GM12878 (cell line): ENCODE results near the gene MRPS27. TPM values are rescaled to one million over a fixed set of nuclear protein-coding genes. Genes with fewer than 3 reads are reported as not detected.

Experiments
- ATAC-seq: fragments of 200-7000 bp; cut with Tn5 transposase; 3 replicates; pipeline ENCODE4 v1.9.1; 2020; ENCODE audit warnings: mild to moderate bottlenecking, moderate library complexity
- BruUV-seq: library from RNA; stranded (reverse); fragments of 400-500 nt; replicated peaks from 2 replicates; lab custom pipeline; 2021; lab: Mats Ljungman, UMichigan
- CTCF ChIA-PET: fragments of 300-600 bp; sonication (Branson Sonifier 250); formaldehyde crosslinking; extraction: SDS; loops from one replicate; lab custom pipeline; 2021; ENCODE audit warnings: inconsistent platforms; lab: Yijun Ruan, JAX
- POLR2A ChIA-PET: fragments of 350-600 bp; formaldehyde crosslinking; extraction: SDS; loops from one replicate; lab custom pipeline; 2021; ENCODE audit warnings: inconsistent platforms; lab: Charles Lee
- RAD21 ChIA-PET: fragments of 300-600 bp; sonication (Branson Sonifier 250); formaldehyde crosslinking; loops from one replicate; lab custom pipeline; 2023; ENCODE audit warnings: antibody characterized with exemption; ENCODE audit not compliant: unreplicated experiment; lab: Charles Lee
- SMC1A ChIA-PET: fragments of 300-600 bp; sonication (Branson Sonifier 250); formaldehyde crosslinking; loops from one replicate; lab custom pipeline; 2023; ENCODE audit not compliant: unreplicated experiment, uncharacterized antibody; lab: Charles Lee
- DNase-seq: peaks from one replicate; pipeline ENCODE4 v3.0.0-alpha.2; 2011; ENCODE audit warnings: low read depth, low spot score
- FAIRE-seq: peaks from 3 replicates; lab custom pipeline; 2011; peaks lifted over from hg19 to GRCh38; lab: Jason Lieb, UNC
- H2AFZ ChIP-seq: 2 replicates; pipeline ENCODE4 v1.6.0; 2011; ENCODE audit warnings: low read depth, low read length, control low read depth; ENCODE audit not compliant: control insufficient read depth
- H3K27ac ChIP-seq: 2 replicates; pipeline ENCODE4 v1.5.1; 2011; ENCODE audit warnings: control low read depth; ENCODE audit not compliant: control insufficient read depth, insufficient read depth
- H3K27me3 ChIP-seq, 2 experiments: replicated peaks in 1 of 2; 2 replicates each; pipeline versions ENCODE4 v1.6.0 to v1.6.1; 2011; ENCODE audit warnings: low read length in 1 of 2; ENCODE audit not compliant: control insufficient read depth in 2 of 2, insufficient read depth in 2 of 2
- H3K36me3 ChIP-seq, 2 experiments: 2 replicates each; pipeline ENCODE4 v1.5.1; 2011; ENCODE audit warnings: low read length in 1 of 2; ENCODE audit not compliant: control insufficient read depth in 2 of 2, insufficient read depth in 2 of 2
- H3K4me1 ChIP-seq: 2 replicates; pipeline ENCODE4 v1.6.1; 2011; ENCODE audit warnings: mild to moderate bottlenecking, low read length, moderate library complexity, mixed read lengths; ENCODE audit not compliant: control insufficient read depth, insufficient read depth
- H3K4me2 ChIP-seq: 2 replicates; pipeline ENCODE4 v1.6.0; 2011; ENCODE audit warnings: control low read depth; ENCODE audit not compliant: control insufficient read depth, insufficient read depth
- H3K4me3 ChIP-seq: fragments of 200-600 bp; sonication (generic); 2 replicates; pipeline ENCODE4 v1.5.1; 2016
- H3K79me2 ChIP-seq: 2 replicates; pipeline ENCODE4 v1.6.0; 2011; ENCODE audit warnings: low read length; ENCODE audit not compliant: control insufficient read depth, insufficient read depth
- H3K9ac ChIP-seq: 2 replicates; pipeline ENCODE4 v1.8.0; 2011; ENCODE audit warnings: low read length, control low read depth, mixed read lengths; ENCODE audit not compliant: control insufficient read depth, insufficient read depth
- H3K9me3 ChIP-seq: replicated peaks from 3 replicates; pipeline ENCODE4 v1.5.1; 2011; ENCODE audit warnings: mild to moderate bottlenecking, low read length; ENCODE audit not compliant: control insufficient read depth, insufficient read depth
- H4K20me1 ChIP-seq: 2 replicates; pipeline ENCODE4 v1.6.0; 2011; ENCODE audit not compliant: control insufficient read depth, insufficient read depth
- ASH2L ChIP-seq: fragments of 300-600, 200-600 bp; sonication (generic); IDR thresholded peaks from 2 replicates; pipeline ENCODE4 v1.6.1; 2017; ENCODE audit warnings: low read depth, mild to moderate bottlenecking, borderline replicate concordance
- CREB1 ChIP-seq: IDR thresholded peaks from 2 replicates; pipeline ENCODE4 v1.6.1; 2012; ENCODE audit warnings: low read depth, mild to moderate bottlenecking, inconsistent platforms
- DPF2 ChIP-seq: fragments of 450-650 bp; IDR thresholded peaks from 2 replicates; pipeline ENCODE4 v1.6.1; 2017; ENCODE audit warnings: mild to moderate bottlenecking
- HCFC1 ChIP-seq: fragments of 150-350 bp; IDR thresholded peaks from 2 replicates; pipeline ENCODE4 v1.6.1; 2014; ENCODE audit warnings: low read length
- HDAC2 ChIP-seq: fragments of 200-600 bp; sonication (generic); IDR thresholded peaks from 2 replicates; pipeline ENCODE4 v1.6.1; 2017
- KLF5 ChIP-seq: fragments of 450-650 bp; IDR thresholded peaks from 2 replicates; pipeline ENCODE4 v1.6.1; 2014; ENCODE audit warnings: mild to moderate bottlenecking; ENCODE audit not compliant: partially characterized antibody
- MYC ChIP-seq: IDR thresholded peaks from 2 replicates; pipeline ENCODE4 v1.6.1; 2011; ENCODE audit warnings: mild to moderate bottlenecking, low read length, moderate library complexity, inconsistent platforms; ENCODE audit not compliant: insufficient read depth, insufficient replicate concordance, insufficient read length, severe bottlenecking
- NFIC ChIP-seq: IDR thresholded peaks from 2 replicates; pipeline ENCODE4 v1.6.1; 2012; ENCODE audit warnings: low read depth, mild to moderate bottlenecking, inconsistent platforms, low read length, moderate library complexity
- NFYA ChIP-seq: IDR thresholded peaks from 2 replicates; pipeline ENCODE4 v1.6.1; 2011; ENCODE audit warnings: low read depth, mild to moderate bottlenecking, low read length, improper control_type of control experiment, borderline replicate concordance
- NRF1 ChIP-seq: conservative IDR thresholded peaks from 2 replicates; pipeline ENCODE4 v1.6.1; 2011; ENCODE audit warnings: mild to moderate bottlenecking, low read depth, low read length, improper control_type of control experiment
- PML ChIP-seq: IDR thresholded peaks from 2 replicates; pipeline ENCODE4 v1.6.1; 2012; ENCODE audit warnings: low read length, inconsistent platforms
- POLR2AphosphoS5 ChIP-seq: IDR thresholded peaks from 2 replicates; pipeline ENCODE4 v1.6.1; 2011; ENCODE audit warnings: mild to moderate bottlenecking, low read length, inconsistent platforms
- SMC3 ChIP-seq: IDR thresholded peaks from 2 replicates; pipeline ENCODE4 v1.6.1; 2011; ENCODE audit warnings: low read length, improper control_type of control experiment, borderline replicate concordance
- SP1 ChIP-seq: IDR thresholded peaks from one replicate; pipeline ENCODE4 v1.6.1; 2011; ENCODE audit warnings: low read depth, low read length
- STAT3 ChIP-seq: IDR thresholded peaks from 2 replicates; pipeline ENCODE4 v1.6.1; 2011; ENCODE audit warnings: low read depth, low read length, improper control_type of control experiment
- TCF12 ChIP-seq: IDR thresholded peaks from 2 replicates; pipeline ENCODE4 v1.6.1; 2011; ENCODE audit warnings: low read depth, mild to moderate bottlenecking, low read length
- WGBS: methylation state at CpG from one replicate; pipeline ENCODE4 v1.1.6; 2016; ENCODE audit warnings: low lambda C conversion rate; ENCODE audit not compliant: insufficient replicate concordance, insufficient coverage; ENCODE audit errors: missing lambda C conversion rate; 5-methylcytosine and 5-hydroxymethylcytosine counted together
- in situ Hi-C: fragments of 300-500 bp; cut with MboI; formaldehyde crosslinking; loops from 9 replicates; pipeline ENCODE4 v1.14.3; 2018; ENCODE audit warnings: mixed read lengths
- intact Hi-C: fragments of 100-400 bp; cut with micrococcal nuclease; formaldehyde crosslinking; loops from one replicate; pipeline ENCODE4 v1.14.2; 2022; ENCODE audit not compliant: unreplicated experiment
- polyA plus RNA-seq, 11 experiments: library from polyadenylated mRNA; depleted of rRNA in 4 of 11; unstranded in 6 of 11; stranded (reverse) in 5 of 11; fragments of >200 nt; fragmentation: Nextera tagmentation in 4 of 11; fragmentation: Illumina TruSeq in 1 of 11; extraction: Ambion mirVana in 4 of 11; extraction: Trizol in 1 of 11; gene quantifications; 1 replicate in 1 of 11; 2 replicates in 10 of 11; pipeline versions ENCODE4 v1.2.1 to v1.2.3, GENCODE V29; 2011 to 2016; ENCODE audit warnings: inconsistent platforms in 2 of 11, missing spikeins in 2 of 11, low read depth in 1 of 11
- total RNA-seq, 4 experiments: library from RNA; depleted of rRNA in 3 of 4; stranded (reverse); fragments of >200 nt in 3 of 4; fragmentation: Illumina TruSeq in 1 of 4; extraction: Trizol in 1 of 4; gene quantifications; 2 replicates each; pipeline versions ENCODE4 v1.2.1 to v1.2.3, GENCODE V29; 2013 to 2021
- TF ChIP-seq, protein P1 (sequence below): fragments of 450-650 bp; IDR thresholded peaks from 2 replicates; pipeline ENCODE4 v1.6.1; 2016; ENCODE audit warnings: mild to moderate bottlenecking
- TF ChIP-seq, protein P2 (sequence below): IDR thresholded peaks from 2 replicates; pipeline ENCODE4 v1.6.1; 2012; ENCODE audit warnings: low read length, inconsistent platforms

Gene MRPS27
- total and polyA plus RNA-seq, 10 of the 15 experiments (the other 5 are each of a cell fraction or from before 2014, with no cell fraction given): 61.0 to 128 (median 93.0) TPM

DNA sequence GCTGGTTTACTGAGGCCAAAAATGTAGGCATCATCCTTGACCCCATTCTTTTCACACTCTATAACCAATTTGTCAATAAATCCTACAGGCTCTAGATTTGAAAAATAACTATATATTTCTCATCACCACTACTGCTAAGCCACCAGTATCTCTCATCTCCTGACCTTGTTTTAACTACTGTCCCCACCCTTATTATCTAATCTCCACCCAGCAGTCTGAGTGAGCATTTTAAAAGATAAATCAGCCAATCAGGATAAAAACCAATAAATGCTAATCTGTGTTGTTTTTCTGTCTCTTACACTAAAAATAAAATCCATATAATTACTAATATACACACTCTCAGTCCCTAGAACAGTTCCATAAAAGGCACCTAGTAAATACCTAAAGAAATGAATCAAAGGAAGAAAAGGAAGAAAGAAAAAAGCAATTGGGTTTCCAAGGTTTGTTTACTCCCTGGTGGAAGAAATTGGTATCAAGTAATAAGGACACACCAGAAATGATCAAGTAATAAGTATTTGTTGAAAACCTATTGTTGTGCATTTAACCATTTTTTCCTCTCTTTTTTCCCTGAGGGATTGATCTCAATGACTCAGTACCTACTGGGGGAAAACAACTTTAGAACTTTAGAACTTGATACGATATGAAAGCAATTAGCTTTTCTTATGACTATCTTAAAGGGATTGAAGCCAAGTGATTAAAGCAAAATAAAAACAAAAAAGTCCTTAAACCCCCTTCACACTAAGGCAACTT lies 19.3 kb downstream of the MRPS27 start:
- intact Hi-C loops: loop anchor here (5.0 kb wide), 1 partner anchor 172 kb away; no protein-coding TSS in a partner anchor
- ATAC-seq (no peak), DNase-seq (no peak), FAIRE-seq (no peak)
- no TSS peak for BruUV-seq
- H3K27ac ChIP-seq: peak overlapping the region; percentile 62
- ChIA-PET RAD21 (interaction anchor here (1.0 to 2.1 kb wide), 2 partner anchors 19 to 67 kb away, joined by 3 to 6 read pairs; partner anchors contain the start of genes MRPS27 and PTCD2), CTCF (interaction anchor here (1.4 kb wide), 1 partner anchor 162 kb away, joined by 3 read pairs; no protein-coding TSS in a partner anchor), POLR2A (interaction anchor here (0.6 to 2.0 kb wide), 5 partner anchors 19 to 67 kb away, joined by 3 to 5 read pairs (median 4); partner anchors contain the start of genes MRPS27 and PTCD2), SMC1A (interaction anchor here (2.0 to 2.4 kb wide), 2 partner anchors 8 to 67 kb away, joined by 7 to 9 read pairs; no protein-coding TSS in a partner anchor)
- H3K4me3 ChIP-seq: no peak overlapping the region
- 94% methylated on average over 1 of the region's 1 CpG for WGBS
- H3K4me1 ChIP-seq: peaks cover 54% of the 10 kb centered on the region
- H3K79me2 ChIP-seq: peaks cover 79% of the 10 kb centered on the region
- in situ Hi-C loops: no loop called here
- no peaks in the 10 kb centered on the region for H3K27me3 ChIP-seq
- peak overlapping the region; percentile 64 for H3K4me2 ChIP-seq
- TF ChIP-seq NRF1 (no peak), SMC3 (no peak), HDAC2 (no peak), DPF2 (no peak), TCF12 (no peak), POLR2AphosphoS5 (no peak), KLF5 (no peak), HCFC1 (no peak), MYC (no peak), NFIC (no peak), ASH2L (no peak), STAT3 (no peak), SP1 (no peak), NFYA (no peak), PML (no peak), CREB1 (no peak)
- TF ChIP-seq, protein P1, sequence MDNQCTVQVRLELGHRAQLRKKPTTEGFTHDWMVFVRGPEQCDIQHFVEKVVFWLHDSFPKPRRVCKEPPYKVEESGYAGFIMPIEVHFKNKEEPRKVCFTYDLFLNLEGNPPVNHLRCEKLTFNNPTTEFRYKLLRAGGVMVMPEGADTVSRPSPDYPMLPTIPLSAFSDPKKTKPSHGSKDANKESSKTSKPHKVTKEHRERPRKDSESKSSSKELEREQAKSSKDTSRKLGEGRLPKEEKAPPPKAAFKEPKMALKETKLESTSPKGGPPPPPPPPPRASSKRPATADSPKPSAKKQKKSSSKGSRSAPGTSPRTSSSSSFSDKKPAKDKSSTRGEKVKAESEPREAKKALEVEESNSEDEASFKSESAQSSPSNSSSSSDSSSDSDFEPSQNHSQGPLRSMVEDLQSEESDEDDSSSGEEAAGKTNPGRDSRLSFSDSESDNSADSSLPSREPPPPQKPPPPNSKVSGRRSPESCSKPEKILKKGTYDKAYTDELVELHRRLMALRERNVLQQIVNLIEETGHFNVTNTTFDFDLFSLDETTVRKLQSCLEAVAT: no peak
- TF ChIP-seq, protein P2, sequence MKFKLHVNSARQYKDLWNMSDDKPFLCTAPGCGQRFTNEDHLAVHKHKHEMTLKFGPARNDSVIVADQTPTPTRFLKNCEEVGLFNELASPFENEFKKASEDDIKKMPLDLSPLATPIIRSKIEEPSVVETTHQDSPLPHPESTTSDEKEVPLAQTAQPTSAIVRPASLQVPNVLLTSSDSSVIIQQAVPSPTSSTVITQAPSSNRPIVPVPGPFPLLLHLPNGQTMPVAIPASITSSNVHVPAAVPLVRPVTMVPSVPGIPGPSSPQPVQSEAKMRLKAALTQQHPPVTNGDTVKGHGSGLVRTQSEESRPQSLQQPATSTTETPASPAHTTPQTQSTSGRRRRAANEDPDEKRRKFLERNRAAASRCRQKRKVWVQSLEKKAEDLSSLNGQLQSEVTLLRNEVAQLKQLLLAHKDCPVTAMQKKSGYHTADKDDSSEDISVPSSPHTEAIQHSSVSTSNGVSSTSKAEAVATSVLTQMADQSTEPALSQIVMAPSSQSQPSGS: no peak
- H3K9me3 ChIP-seq: no peaks in the 10 kb centered on the region
- H3K9ac ChIP-seq: peak overlapping the region; percentile 8; the same call in 1 of the 2 replicates
- no peaks in the 10 kb centered on the region for H3K36me3 ChIP-seq
- no peak overlapping the region for H2AFZ ChIP-seq
- H4K20me1 ChIP-seq: no peaks in the 10 kb centered on the region
